Measurements from ENCODE around the gene OR4B1.

The OR4B1 gene

GRCh38 chr11:48263423-48263911 lies 46.9 kb downstream of the OR4B1 start, which contains the start of gene OR4X1:
Gene OR4X1 (plus strand): TSS chr11:48263861. CDS start chr11:48263861, 0 bp downstream.
- DNase-seq = no peak

Data from NCI-H446 (cell line).